A673 (cell line): ENCODE data around the gene MYBPHL.

Source experiments
- CTCF ChIP-seq: fragments of 300-800, 200-600 bp; sonication (generic); conservative IDR thresholded peaks from 2 replicates; pipeline ENCODE4 v1.5.1; 2017; ENCODE audit warnings: low read depth, mild to moderate bottlenecking, antibody characterized with exemption, low read length, moderate library complexity, mixed read lengths
- EZH2 ChIP-seq: fragments of 200-600 bp; sonication (generic); IDR thresholded peaks from 2 replicates; pipeline ENCODE4 v1.6.1; 2017; ENCODE audit warnings: borderline replicate concordance, low read depth, mild to moderate bottlenecking, mixed read lengths, antibody characterized with exemption, low read length; ENCODE audit not compliant: poor library complexity, severe bottlenecking

GRCh38 chr1:109243860-109244552 lies 62.8 kb downstream of the MYBPHL start:
- TF ChIP-seq CTCF = no peak
- no peak for TF ChIP-seq EZH2
